Keratinocyte (primary cell): ENCODE results near the gene MSI2. TPM values are rescaled to one million over a fixed set of nuclear protein-coding genes. Genes with fewer than 3 reads are reported as not detected.
A peak's percentile ranks its signal among the peaks of the same experiment; 100 is the strongest.

Experiments
- DNase-seq: peaks from one replicate; pipeline ENCODE4 v3.0.0-alpha.2; 2011; ENCODE audit warnings: low read depth, missing footprints, low spot score
- FAIRE-seq: peaks from 2 replicates; lab custom pipeline; 2011; peaks lifted over from hg19 to GRCh38; lab: Jason Lieb, UNC
- H2AFZ ChIP-seq: 2 replicates; pipeline ENCODE4 v1.6.0; 2012; ENCODE audit warnings: low read length, control low read depth, inconsistent platforms; ENCODE audit not compliant: control insufficient read depth
- H3K27ac ChIP-seq: 2 replicates; pipeline ENCODE4 v1.5.1; 2011; ENCODE audit warnings: low read length; ENCODE audit not compliant: control insufficient read depth, insufficient read depth
- H3K27me3 ChIP-seq: 3 replicates; pipeline ENCODE4 v1.6.0; 2011; ENCODE audit warnings: low read length; ENCODE audit not compliant: control insufficient read depth, insufficient read depth; ENCODE audit errors: extremely low read depth
- H3K36me3 ChIP-seq, 2 experiments: 2 replicates in 1 of 2; 3 replicates in 1 of 2; pipeline ENCODE4 v1.5.1; 2011; ENCODE audit warnings: low read length in 2 of 2, mild to moderate bottlenecking in 1 of 2; ENCODE audit not compliant: control insufficient read depth in 2 of 2, insufficient read depth in 2 of 2; ENCODE audit errors: extremely low read depth in 1 of 2
- H3K4me1 ChIP-seq: 3 replicates; pipeline ENCODE4 v1.5.1; 2011; ENCODE audit warnings: low read length; ENCODE audit not compliant: control insufficient read depth, insufficient read depth; ENCODE audit errors: extremely low read depth
- H3K4me2 ChIP-seq: 3 replicates; pipeline ENCODE4 v1.6.0; 2011; ENCODE audit warnings: low read depth, low read length; ENCODE audit not compliant: control insufficient read depth, insufficient read depth; ENCODE audit errors: extremely low read depth
- H3K4me3 ChIP-seq, 3 experiments: fragments of 200-600 bp in 1 of 3; sonication (generic) in 1 of 3; 2 replicates in 2 of 3; 3 replicates in 1 of 3; pipeline ENCODE4 v1.5.1; 2011 to 2016; ENCODE audit warnings: low read length in 3 of 3, mild to moderate bottlenecking in 3 of 3, control low read depth in 2 of 3, inconsistent platforms in 1 of 3, low read depth in 1 of 3, mixed read lengths in 1 of 3, mixed run types in 1 of 3, moderate library complexity in 1 of 3; ENCODE audit not compliant: control insufficient read depth in 2 of 3, insufficient read depth in 2 of 3; ENCODE audit errors: extremely low read depth in 1 of 3
- H3K79me2 ChIP-seq: 2 replicates; pipeline ENCODE4 v1.6.0; 2012; ENCODE audit warnings: low read length; ENCODE audit not compliant: control insufficient read depth, insufficient read depth
- H3K9ac ChIP-seq: 3 replicates; pipeline ENCODE4 v1.6.0; 2011; ENCODE audit warnings: low read length; ENCODE audit not compliant: control insufficient read depth, insufficient read depth; ENCODE audit errors: extremely low read depth
- H3K9me1 ChIP-seq: 3 replicates; pipeline ENCODE4 v1.6.0; 2011; ENCODE audit warnings: low read length; ENCODE audit not compliant: control insufficient read depth, insufficient read depth; ENCODE audit errors: extremely low read depth
- H3K9me3 ChIP-seq: 2 replicates; pipeline ENCODE4 v1.5.1; 2012; ENCODE audit warnings: low read depth, low read length; ENCODE audit not compliant: control insufficient read depth
- H4K20me1 ChIP-seq: 3 replicates; pipeline ENCODE4 v1.6.0; 2011; ENCODE audit warnings: low read length; ENCODE audit not compliant: control insufficient read depth, insufficient read depth; ENCODE audit errors: extremely low read depth
- EZH2 ChIP-seq: IDR thresholded peaks from one replicate; pipeline ENCODE4 v1.6.1; 2012; ENCODE audit warnings: inconsistent platforms, mild to moderate bottlenecking, low read length, moderate library complexity
- dilution Hi-C: fragments of 300-500 bp; cut with MboI; formaldehyde crosslinking; loops from one replicate; pipeline ENCODE4 v1.7.0; 2020; ENCODE audit warnings: low sequenced_read_pairs; ENCODE audit not compliant: extremely low pct_ligation_motif_present
- polyA plus RNA-seq, 5 experiments: library from polyadenylated mRNA; depleted of rRNA in 3 of 5; stranded (reverse) in 3 of 5; stranded (forward) in 1 of 5; unstranded in 1 of 5; fragments of >200 nt; gene quantifications; 1 replicate in 1 of 5; 2 replicates in 3 of 5; 3 replicates in 1 of 5; pipeline versions ENCODE4 v1.2.1 to v1.2.3, GENCODE V29; 2011 to 2012; ENCODE audit warnings: missing spikeins in 2 of 5, low read depth in 1 of 5, low replicate concordance in 1 of 5
- TF ChIP-seq, protein P1 (sequence below), 3 experiments: IDR thresholded peaks in 1 of 3; conservative IDR thresholded peaks in 1 of 3; optimal IDR thresholded peaks in 1 of 3; 2 replicates in 2 of 3; 3 replicates in 1 of 3; pipeline versions ENCODE3 to v1.5.1; 2011; ENCODE audit warnings: low read length in 3 of 3, mild to moderate bottlenecking in 3 of 3, moderate library complexity in 2 of 3, control low read depth in 1 of 3, inconsistent platforms in 1 of 3; ENCODE audit not compliant: insufficient read depth in 2 of 3; ENCODE audit errors: extremely low read depth in 1 of 3

Gene MSI2
- polyA plus RNA-seq, 1 donor (not counting 4 experiments of a cell fraction or from before 2014, with no cell fraction given), result 22.3 TPM

DNA sequence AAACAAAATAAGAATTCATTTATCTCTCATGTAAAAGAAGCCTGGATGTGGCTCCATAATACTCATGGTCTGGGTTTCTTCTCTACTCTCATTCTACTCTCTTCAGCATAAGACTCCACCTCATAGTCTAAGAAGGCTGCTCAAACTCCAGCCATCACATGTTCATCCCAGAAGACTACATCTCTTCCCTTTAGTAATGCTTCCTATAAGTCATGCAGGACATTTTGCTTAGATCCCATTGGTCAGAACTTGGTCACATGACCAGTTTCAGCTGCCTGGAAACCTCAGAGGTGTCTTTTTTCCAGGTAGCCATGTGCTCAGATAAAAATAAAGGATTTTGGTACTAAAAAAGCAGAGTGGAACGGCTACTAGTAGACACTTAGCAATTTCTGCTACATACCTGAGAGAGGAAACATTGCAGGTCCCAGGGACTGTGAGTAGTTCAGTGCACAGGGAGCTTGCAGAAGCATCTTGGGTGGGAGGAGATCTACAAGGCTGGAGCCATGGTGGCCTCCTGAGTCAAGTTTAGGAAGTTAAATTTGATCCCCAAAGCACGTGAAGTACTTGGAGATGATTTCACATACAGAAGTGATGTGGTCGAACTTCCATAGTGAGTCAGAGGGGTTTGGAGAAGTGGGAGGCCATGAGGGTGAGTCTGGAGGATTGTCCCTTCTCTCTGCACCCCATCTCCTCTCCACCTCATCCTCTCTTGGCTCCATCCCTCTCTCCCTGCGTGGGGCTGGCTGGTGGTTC lies 378.6 kb downstream of the MSI2 start:
- FAIRE-seq (no peak), DNase-seq (peak; percentile 15)
- Histone ChIP-seq H3K36me3 (no peaks in the 10 kb centered on the region), H3K27me3 (no peaks in the 10 kb centered on the region), H3K4me2 (no peak overlapping the region), H3K79me2 (no peaks in the 10 kb centered on the region), H3K9me1 (no peaks in the 10 kb centered on the region), H2AFZ (no peak overlapping the region), H3K9ac (no peak overlapping the region), H3K27ac (no peak overlapping the region), H4K20me1 (no peaks in the 10 kb centered on the region), H3K9me3 (no peaks in the 10 kb centered on the region), H3K4me1 (peaks cover 19% of the 10 kb centered on the region), H3K4me3 (no peak overlapping the region)
- TF ChIP-seq EZH2, result no peak
- TF ChIP-seq, protein P1, sequence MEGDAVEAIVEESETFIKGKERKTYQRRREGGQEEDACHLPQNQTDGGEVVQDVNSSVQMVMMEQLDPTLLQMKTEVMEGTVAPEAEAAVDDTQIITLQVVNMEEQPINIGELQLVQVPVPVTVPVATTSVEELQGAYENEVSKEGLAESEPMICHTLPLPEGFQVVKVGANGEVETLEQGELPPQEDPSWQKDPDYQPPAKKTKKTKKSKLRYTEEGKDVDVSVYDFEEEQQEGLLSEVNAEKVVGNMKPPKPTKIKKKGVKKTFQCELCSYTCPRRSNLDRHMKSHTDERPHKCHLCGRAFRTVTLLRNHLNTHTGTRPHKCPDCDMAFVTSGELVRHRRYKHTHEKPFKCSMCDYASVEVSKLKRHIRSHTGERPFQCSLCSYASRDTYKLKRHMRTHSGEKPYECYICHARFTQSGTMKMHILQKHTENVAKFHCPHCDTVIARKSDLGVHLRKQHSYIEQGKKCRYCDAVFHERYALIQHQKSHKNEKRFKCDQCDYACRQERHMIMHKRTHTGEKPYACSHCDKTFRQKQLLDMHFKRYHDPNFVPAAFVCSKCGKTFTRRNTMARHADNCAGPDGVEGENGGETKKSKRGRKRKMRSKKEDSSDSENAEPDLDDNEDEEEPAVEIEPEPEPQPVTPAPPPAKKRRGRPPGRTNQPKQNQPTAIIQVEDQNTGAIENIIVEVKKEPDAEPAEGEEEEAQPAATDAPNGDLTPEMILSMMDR (optimal IDR thresholded peaks at IDR 0.05 in 1 of 3, IDR thresholded peaks at IDR 0.05 in 1 of 3, conservative IDR thresholded peaks at IDR 0.05 in 1 of 3; ENCODE audit: extremely low read depth in 1 of 3, insufficient read depth in 2 of 3, low read length in 3 of 3), result no peak
- dilution Hi-C loops, result no loop called here

DNA sequence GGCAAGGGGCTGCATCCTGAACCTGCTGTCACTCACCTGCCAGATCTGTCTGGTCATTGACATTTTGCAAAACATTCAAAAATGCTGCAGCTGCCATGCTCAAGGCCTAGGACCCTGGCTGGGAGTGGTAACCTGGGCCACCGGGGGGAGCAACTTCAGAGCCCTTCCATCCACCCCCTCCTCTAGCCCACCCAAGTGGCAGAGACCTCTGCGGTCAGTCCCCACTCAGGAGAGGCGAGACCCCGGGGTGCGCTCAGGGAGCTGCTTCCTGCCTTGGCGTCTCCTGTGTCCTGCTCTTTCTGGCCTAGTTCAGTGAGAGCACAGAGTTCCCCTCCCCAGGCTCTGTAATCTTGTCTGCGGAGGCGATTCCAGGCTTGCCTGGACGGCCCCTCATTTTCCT lies 380.0 kb downstream of the MSI2 start:
- no peaks in the 10 kb centered on the region for H4K20me1 ChIP-seq
- no peak overlapping the region for H3K9ac ChIP-seq
- TF ChIP-seq, protein P1 (optimal IDR thresholded peaks at IDR 0.05 in 1 of 3, IDR thresholded peaks at IDR 0.05 in 1 of 3, conservative IDR thresholded peaks at IDR 0.05 in 1 of 3; ENCODE audit: extremely low read depth in 1 of 3, insufficient read depth in 2 of 3, low read length in 3 of 3), result no peak
- no peak for TF ChIP-seq EZH2
- no peaks in the 10 kb centered on the region for H3K79me2 ChIP-seq
- peak overlapping the region; percentile 85 for H3K4me2 ChIP-seq
- H3K36me3 ChIP-seq, result no peaks in the 10 kb centered on the region
- H2AFZ ChIP-seq, result peak overlapping the region; percentile 28
- dilution Hi-C loops, result no loop called here
- H3K27ac ChIP-seq, result peak overlapping the region; percentile 68
- no peak for DNase-seq
- H3K4me1 ChIP-seq, result peaks cover 19% of the 10 kb centered on the region
- H3K9me1 ChIP-seq, result no peaks in the 10 kb centered on the region
- no peaks in the 10 kb centered on the region for H3K27me3 ChIP-seq
- no peaks in the 10 kb centered on the region for H3K9me3 ChIP-seq
- no peak overlapping the region for H3K4me3 ChIP-seq
- no peak for FAIRE-seq
